Stimulated activated CD4-positive, alpha-beta T cell treated with anti-CD3 and anti-CD28 coated beads, Interleukin-4, amount 100 ng/mL, for 48 hours (primary cell): ENCODE data around the gene AGBL1.

ENCODE experiments used
- DNase-seq, 2 donors: peaks; one replicate each; pipeline ENCODE4 v3.0.0-alpha.2; 2020; ENCODE audit warnings: low read depth in 2 of 2

AGBL1 gene

DNA sequence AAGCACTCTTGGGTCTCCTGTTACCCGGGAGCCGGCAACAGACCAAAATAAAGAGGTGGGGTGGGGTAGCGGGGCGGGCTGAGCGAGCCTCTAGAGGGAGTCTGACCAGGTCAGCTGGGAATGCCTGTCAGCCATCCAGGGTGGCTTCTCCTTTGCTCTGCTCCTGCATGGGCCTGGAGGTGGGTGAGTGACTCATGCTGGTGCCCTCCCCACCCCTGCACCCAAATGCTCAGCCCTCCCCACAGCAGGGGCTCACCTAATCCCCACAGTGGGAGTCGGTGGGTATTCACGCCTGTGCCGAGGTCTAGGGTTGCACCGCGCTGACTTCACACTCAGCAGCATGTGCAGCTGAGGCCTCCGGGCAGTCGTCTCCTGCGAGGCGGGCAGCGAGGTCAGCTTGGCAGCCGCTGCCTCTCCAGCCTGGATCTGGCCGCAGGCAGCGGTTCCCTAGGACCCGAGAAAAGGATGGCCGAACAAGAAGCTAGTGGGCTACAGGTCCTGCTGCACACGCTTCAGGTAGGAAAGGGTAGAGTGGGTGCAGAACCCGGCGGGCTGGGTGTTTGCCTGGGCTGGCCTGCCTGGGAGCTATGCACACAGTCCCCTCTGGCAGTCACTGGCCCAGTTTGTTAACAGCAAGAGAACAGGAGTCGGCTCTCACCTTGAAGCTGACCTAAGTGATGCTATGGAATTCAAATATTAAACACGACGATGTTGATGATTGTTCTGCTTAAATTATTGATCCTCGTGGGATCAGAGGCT, at the start of gene AGBL1:
TSS of gene AGBL1 (plus strand) at position 364 of the 759 bp plus-strand sequence.
- no peak for DNase-seq

DNA sequence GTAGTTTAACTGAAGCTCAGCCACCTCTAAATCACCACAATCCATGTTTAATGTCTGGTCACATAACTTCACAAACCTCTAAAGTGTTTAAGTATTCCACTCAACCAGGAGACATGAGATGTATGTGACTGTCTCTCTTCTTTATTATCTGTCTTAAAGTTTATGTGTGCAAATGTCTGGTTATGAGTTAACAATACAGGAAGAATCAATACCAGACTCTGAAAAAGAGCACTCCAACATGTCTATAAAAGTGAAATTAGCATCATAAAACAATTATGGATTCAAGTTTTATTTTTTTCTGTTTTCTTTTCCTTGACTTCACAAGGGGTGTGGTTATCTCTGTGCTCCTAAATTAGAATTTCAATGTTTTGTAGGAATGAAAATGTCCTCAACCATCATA, 44.8 kb upstream of the AGBL1 start:
- no peak for DNase-seq

- no peak for DNase-seq
Measured at GRCh38 chr15:86036243-86036642, 43.4 kb upstream of the AGBL1 start.

DNA sequence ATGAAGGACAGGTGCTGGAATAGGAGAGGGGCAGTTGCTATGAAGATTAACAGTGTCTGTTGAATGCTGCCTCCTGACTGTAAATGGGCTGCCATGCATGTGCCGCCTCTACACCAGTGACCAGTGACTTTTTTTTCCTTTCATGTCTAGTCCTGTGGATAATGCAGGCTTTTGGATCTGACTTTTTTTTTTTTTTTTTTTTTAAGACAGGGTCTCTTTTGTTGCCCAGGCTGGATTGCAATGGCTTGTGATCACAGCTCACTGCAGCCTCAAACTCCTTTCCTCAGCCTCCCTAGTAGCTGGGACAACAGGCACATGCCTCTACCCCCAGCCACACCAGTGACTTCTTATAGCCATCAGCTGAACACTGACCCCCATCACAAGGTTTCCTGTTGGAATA, 41.2 kb upstream of the AGBL1 start:
- no peak for DNase-seq

GRCh38 chr15:86040356-86041033, 39.2 kb upstream of the AGBL1 start:
- DNase-seq, result no peak

DNA sequence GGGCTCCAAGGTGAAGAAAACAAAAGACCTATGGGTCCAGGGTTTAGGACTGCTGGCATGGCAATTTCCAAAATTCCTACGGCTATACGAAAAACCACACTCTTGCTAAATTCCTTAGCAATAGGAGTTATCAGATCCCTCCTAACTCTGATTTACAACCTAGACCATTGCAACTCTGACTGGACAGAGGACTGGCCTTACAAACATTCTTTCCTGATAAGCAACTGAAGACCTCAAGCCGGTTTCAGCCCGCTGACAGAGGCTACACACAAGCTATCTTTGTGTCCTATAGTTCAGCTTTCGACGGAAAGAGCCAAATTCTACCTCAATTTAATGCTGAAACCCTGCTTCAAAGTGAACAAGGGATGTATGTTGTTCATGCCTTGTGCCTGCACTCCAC, 38.3 kb upstream of the AGBL1 start:
- no peak for DNase-seq

GRCh38 chr15:86042226-86042625, 37.4 kb upstream of the AGBL1 start:
- no peak for DNase-seq

DNA sequence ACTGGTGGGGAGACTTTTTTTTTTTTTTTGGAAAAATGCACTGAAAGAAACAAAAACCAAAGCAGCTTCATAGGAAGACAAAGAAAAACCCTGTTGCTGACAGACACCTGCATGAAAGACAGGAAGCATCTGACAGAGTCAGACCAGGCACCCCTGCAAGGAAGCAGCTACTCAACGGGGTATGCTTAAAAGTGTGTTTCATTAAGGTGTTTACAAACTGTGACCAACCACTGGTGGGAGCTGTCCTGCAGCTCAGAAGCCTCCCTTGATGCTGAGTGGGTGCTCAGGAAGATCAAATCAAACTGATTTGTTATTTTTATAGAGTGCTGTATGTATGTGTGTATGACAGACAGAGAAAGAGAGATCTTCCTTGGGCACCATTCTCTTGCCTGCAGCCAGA, 34.7 kb upstream of the AGBL1 start:
- no peak for DNase-seq

GRCh38 chr15:86054338-86054737, 25.3 kb upstream of the AGBL1 start:
- no peak for DNase-seq

DNA sequence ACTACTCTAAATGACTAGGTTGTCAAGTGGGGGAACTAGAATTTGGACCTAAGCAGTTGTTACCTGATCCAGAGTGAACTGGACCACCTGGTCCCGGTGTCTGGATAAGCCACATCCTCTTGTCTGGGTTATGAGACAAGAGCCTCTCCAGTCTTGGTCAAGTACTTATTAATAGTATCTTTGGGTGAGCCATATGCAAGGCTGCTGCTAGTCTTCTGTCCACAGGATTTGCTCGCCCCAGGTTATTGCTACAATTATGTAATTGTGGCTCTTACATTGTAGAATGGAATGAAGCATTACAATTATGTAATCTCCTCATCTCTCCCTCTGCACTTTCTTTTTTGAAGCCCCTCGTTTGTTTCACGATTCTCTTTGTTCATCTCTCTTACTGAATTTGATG, 24.0 kb upstream of the AGBL1 start:
- no peak for DNase-seq

DNA sequence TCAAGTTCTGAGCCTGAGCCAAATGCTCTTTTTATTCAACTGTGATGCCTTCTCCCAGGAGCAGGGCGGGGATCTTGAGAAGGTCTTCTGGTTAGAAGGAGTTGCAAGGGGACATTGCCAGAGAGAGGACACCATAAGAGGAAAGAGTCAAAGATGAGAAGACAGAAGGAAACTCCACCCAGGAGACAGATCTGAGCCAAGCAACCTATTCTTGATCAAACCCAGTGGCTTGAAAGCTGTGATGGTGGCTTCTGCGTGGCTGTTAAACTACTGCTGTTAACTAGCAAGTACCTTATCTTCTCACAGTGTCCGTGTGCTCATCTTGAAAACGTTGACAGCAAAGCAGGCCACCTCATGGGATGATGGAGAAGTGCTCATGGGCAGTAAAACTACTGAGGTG, 19.8 kb upstream of the AGBL1 start:
- DNase-seq, result no peak

DNA sequence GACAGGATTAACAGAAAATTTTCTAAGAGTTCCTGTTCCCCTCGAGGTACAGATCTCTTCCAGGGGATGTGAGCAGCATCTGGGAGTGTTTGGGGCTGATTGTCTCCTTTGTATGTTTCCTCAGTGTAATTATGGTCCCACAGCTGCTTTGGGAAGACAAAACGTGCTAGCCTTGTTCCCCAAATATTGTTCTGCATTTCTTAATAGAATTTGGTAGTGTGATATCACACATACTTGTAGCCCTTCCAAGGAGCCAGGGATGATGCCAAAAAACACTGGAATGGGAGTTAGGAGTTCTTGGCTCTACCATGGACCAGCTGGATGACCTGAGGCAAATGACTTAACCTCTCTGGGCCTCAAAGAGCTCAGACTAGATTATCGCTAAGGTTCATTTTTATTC, 19.0 kb upstream of the AGBL1 start:
- DNase-seq, result no peak

DNA sequence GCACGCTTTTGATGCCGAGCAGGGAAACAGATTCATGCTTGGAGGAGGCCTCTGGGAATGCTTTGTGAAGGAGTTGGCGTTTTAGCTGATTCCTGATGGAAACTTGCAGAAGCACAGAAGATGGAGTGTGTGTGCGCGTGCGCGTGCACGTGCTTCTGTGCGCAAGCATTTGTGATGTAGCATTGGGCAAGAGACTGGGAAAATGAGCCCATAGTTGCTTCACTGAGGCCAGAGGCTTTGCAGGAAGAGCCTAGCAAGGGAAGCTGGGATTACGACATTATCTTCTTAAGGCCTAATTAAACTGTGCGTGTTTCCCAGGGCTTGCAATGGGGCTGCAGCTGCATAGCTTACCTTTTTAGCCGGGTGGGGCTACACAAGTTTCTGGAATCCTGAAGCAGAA, 18.1 kb upstream of the AGBL1 start:
- DNase-seq, result no peak

GRCh38 chr15:86062646-86063243, 16.9 kb upstream of the AGBL1 start:
- DNase-seq, result no peak

DNA sequence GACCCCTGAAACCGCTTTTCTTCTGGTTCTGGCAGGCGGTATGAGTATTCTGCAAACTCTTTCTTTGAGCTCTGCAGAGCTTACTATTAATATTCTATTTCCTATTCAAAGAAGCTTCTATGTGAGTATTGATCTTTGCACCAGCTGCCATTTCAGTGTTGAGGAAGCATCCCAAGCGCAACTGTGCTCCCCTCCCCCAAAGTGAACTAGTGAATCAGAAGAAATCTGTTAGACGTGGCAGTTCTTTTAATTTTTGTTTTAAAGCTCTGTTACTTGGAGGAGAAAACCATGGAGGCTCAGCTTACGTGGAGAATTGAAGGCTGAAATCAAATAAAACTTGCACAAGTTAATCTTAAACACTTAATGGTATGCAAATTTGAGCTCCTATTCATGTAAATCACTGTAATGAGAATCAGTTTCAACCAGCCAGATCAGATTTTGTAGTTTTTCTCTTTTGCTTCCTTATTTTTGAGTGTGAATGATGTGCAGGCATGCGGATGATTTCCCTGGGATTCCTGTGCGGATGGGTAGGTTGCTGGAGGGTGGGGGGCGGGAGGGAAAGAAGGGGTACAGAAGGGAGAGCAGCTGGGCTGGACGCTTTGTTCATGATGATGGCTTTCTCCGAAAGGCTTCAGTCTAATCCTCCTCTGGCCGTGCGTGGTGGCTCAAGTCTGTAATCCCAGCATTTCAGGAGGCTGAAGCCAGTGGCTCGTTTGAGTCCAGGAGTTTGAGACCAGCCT, 16.1 kb upstream of the AGBL1 start:
- DNase-seq, result no peak

- no peak for DNase-seq
Measured at GRCh38 chr15:86064326-86064725, 15.3 kb upstream of the AGBL1 start.

DNA sequence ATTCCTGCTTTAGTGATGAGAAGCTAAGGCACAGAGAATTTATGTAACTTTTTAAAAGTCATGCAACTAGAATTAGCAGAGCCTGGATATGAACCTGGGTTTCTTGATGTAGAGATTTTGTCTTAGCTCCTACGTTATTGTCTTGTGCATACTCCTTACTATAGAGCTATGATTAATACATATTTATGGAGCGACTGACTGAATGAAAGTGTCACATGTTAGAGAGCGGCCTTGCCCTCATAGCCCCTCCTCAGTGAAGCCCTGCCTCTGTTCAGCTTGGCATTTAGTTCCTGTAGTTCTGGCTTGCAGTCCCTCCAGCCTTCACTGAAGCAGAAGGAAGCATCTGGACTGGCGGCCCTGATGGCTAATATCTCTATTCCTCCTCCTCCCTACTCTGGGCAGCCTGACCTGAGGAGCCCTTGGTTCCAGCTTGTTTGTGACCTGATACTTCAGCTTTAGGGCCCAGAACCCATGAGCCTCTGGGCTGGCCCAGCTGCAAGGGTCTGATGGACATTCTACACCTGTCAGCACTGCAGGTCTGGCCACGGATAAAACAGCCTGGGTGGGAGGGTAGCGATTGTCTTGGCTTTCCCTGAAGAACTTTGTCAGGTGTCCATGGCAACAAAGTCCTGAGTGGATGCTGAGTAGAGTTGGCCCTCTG, 13.4 kb upstream of the AGBL1 start:
- no peak for DNase-seq

DNA sequence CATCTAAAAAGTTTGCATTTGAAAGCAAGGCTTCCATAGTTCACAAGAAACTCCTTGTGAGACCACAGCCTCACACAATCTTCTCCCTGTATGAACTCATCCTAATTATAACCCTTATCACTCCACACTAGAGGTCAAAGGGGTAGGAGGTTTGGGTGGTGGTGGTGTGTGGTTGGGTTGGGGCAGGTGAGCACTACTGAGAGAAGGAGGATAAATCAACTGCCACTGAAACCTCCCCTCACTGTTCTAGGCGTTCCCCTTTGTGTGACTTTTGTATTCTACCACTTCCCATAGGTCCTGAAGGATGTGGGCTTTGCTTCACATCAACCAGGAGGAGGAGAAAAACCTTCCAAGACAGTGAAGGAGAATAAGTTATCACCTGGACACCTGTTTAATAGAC, 6.4 kb upstream of the AGBL1 start:
- DNase-seq, result no peak

DNA sequence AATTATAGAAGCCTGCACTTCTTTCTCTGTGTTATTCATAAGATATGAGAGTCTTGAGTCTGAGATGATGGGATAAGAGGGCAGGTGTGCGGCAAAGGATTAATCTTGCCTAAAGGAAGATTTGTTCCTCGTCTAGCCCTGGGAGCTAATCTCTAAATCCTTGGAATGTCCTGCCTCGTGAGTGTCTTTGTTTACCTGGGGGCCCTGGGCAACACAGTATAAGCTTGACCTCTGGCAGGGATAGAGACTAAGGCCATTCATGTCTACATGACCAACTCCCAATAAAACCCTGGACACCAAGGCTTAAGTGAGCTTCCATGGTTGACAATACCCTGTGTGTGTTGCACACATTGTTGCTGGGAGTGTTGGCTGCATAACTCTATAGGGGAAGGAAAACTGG, 3.2 kb upstream of the AGBL1 start:
- DNase-seq, result no peak

- DNase-seq, result no peak
Measured at GRCh38 chr15:86077070-86077469, 2.6 kb upstream of the AGBL1 start.

DNA sequence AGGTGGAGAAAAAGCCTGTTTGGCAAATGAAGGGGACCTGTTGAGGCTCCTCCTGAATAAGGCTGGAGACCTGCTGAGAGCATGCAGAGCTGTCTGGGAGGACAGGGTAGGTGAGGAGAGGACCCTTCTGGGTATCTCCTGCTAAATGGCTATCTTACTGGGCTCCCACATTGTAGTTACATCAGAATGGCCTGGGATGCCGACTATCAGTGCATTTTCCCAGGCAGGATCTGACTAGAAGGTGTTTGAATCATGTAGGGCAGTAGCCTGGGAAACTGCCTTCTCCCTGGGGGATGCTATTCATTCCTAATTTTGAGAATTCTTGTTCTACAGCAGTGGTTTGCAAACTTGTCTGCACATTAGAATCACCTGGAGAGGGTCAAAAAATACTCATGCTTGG, 631 bp downstream of the AGBL1 start:
- DNase-seq, result no peak
